OCI-LY1 (cell line): ENCODE results near the gene YIPF1.

Experiments
- H2AFZ ChIP-seq: fragments of 200-600 bp; sonication (generic), shearing (Covaris generic); 2 replicates; pipeline ENCODE4 v1.6.0; 2014; ENCODE audit warnings: antibody characterized with exemption, mild to moderate bottlenecking, low read length
- H3F3A ChIP-seq: fragments of 200-600 bp; sonication (generic), shearing (Covaris generic); 2 replicates; pipeline ENCODE4 v1.6.0; 2014; ENCODE audit warnings: mild to moderate bottlenecking, antibody characterized with exemption, low read length, moderate library complexity; ENCODE audit not compliant: insufficient read depth
- H3K27ac ChIP-seq: fragments of 200-600 bp; sonication (generic); 2 replicates; pipeline ENCODE4 v1.5.1; 2014; ENCODE audit warnings: low read length, mixed run types, mild to moderate bottlenecking, low read depth; ENCODE audit not compliant: poor library complexity, severe bottlenecking
- H3K27me3 ChIP-seq: fragments of 200-600 bp; sonication (generic); 2 replicates; pipeline ENCODE4 v1.6.0; 2014; ENCODE audit warnings: antibody characterized with exemption, mild to moderate bottlenecking, low read length, moderate library complexity; ENCODE audit not compliant: insufficient read depth
- H3K36me3 ChIP-seq: fragments of 200-600 bp; sonication (generic); 2 replicates; pipeline ENCODE4 v1.6.1; 2014; ENCODE audit warnings: mild to moderate bottlenecking, antibody characterized with exemption, low read length, moderate library complexity, mixed read lengths; ENCODE audit not compliant: insufficient read depth
- H3K4me1 ChIP-seq: fragments of 200-600 bp; sonication (generic); 2 replicates; pipeline ENCODE4 v1.5.1; 2014; ENCODE audit warnings: mild to moderate bottlenecking, low read length, moderate library complexity; ENCODE audit not compliant: insufficient read depth, severe bottlenecking
- H3K4me2 ChIP-seq: fragments of 200-600 bp; sonication (generic), shearing (Covaris generic); 2 replicates; pipeline ENCODE4 v1.6.1; 2014; ENCODE audit warnings: low read length
- H3K4me3 ChIP-seq: fragments of 200-600 bp; sonication (generic); 2 replicates; pipeline ENCODE4 v1.5.1; 2014; ENCODE audit warnings: low read length, low read depth, mild to moderate bottlenecking, mixed read lengths; ENCODE audit not compliant: poor library complexity, severe bottlenecking
- H3K79me2 ChIP-seq: fragments of 200-600 bp; shearing (Covaris generic); 2 replicates; pipeline ENCODE4 v1.6.1; 2016; ENCODE audit warnings: mixed run types, low read length, mixed read lengths; ENCODE audit not compliant: insufficient read depth
- H3K9ac ChIP-seq: fragments of 200-600 bp; sonication (generic), shearing (Covaris generic); 2 replicates; pipeline ENCODE4 v1.6.1; 2014; ENCODE audit warnings: mild to moderate bottlenecking, low read length, mixed read lengths
- H3K9me2 ChIP-seq: fragments of 200-600 bp; sonication (generic), shearing (Covaris generic); 2 replicates; pipeline ENCODE4 v1.6.1; 2014; ENCODE audit warnings: low read depth, mild to moderate bottlenecking, low read length, mixed read lengths
- H3K9me3 ChIP-seq: fragments of 200-600 bp; shearing (Covaris generic); 2 replicates; pipeline ENCODE4 v1.6.1; 2014; ENCODE audit warnings: low read length, mixed read lengths
- H4K20me1 ChIP-seq: fragments of 200-600 bp; sonication (generic), shearing (Covaris generic); 2 replicates; pipeline ENCODE4 v1.6.0; 2016; ENCODE audit warnings: mild to moderate bottlenecking, low read length; ENCODE audit not compliant: insufficient read depth
- EZH2 ChIP-seq: fragments of 200-600 bp; sonication (generic), shearing (Covaris generic); IDR thresholded peaks from 2 replicates; pipeline ENCODE4 v1.8.0; 2017; ENCODE audit warnings: borderline replicate concordance, mixed run types, mild to moderate bottlenecking, antibody characterized with exemption, low read length, moderate library complexity, mixed read lengths
- TF ChIP-seq, protein P1 (sequence below): fragments of 200-600 bp; sonication (generic), shearing (Covaris generic); IDR thresholded peaks from 2 replicates; pipeline ENCODE4 v1.5.1; 2017; ENCODE audit warnings: mild to moderate bottlenecking, antibody characterized with exemption, low read length, moderate library complexity, mixed read lengths

The YIPF1 gene

DNA sequence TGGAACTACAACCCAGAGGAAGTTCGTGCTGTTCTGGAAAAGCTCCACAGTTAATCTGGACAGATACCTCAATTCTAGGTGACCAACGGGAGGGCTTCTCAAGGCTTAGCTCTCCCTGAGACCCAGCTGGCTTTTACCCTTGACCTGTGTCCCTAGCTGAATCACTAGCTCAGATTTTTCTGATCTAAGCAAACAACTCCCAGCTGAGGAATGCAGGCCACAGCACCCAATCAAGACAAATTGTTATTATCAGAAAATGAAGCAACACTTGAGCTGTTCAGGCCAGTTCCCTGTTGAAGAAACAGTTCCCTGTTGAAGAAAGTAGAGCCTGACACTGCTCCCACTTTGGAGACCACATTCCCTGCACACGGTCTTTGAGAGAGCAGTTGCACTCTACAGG is 20.3 kb upstream of the YIPF1 start:
- Histone ChIP-seq H2AFZ (no peak overlapping the region), H3K4me3 (no peak overlapping the region), H4K20me1 (no peaks in the 10 kb centered on the region), H3K9me2 (no peaks in the 10 kb centered on the region), H3K36me3 (no peaks in the 10 kb centered on the region), H3K27ac (no peak overlapping the region), H3K9me3 (no peaks in the 10 kb centered on the region), H3K9ac (no peak overlapping the region), H3K27me3 (no peaks in the 10 kb centered on the region), H3F3A (no peaks in the 10 kb centered on the region), H3K4me1 (no peaks in the 10 kb centered on the region), H3K79me2 (no peaks in the 10 kb centered on the region), H3K4me2 (no peak overlapping the region)
- TF ChIP-seq, protein P1, sequence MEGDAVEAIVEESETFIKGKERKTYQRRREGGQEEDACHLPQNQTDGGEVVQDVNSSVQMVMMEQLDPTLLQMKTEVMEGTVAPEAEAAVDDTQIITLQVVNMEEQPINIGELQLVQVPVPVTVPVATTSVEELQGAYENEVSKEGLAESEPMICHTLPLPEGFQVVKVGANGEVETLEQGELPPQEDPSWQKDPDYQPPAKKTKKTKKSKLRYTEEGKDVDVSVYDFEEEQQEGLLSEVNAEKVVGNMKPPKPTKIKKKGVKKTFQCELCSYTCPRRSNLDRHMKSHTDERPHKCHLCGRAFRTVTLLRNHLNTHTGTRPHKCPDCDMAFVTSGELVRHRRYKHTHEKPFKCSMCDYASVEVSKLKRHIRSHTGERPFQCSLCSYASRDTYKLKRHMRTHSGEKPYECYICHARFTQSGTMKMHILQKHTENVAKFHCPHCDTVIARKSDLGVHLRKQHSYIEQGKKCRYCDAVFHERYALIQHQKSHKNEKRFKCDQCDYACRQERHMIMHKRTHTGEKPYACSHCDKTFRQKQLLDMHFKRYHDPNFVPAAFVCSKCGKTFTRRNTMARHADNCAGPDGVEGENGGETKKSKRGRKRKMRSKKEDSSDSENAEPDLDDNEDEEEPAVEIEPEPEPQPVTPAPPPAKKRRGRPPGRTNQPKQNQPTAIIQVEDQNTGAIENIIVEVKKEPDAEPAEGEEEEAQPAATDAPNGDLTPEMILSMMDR, result no peak

DNA sequence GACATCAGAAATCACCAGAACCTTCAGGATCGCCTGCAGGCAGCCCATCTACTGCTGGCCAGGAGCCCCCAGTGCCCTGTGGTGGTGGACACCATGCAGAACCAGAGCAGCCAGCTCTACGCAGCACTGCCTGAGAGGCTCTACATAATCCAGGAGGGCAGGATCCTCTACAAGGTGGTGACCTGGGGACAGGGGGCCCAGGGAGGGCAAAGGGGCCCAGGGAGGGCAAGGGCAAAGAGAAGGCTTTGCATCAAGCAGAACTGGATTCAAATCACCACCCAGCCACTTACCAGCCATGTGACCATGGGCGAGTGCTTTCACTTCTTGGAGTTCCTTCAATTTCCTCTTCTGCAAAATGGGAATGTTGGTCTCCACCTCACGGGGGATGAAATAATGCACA is 16.5 kb upstream of the YIPF1 start:
- H3K79me2 ChIP-seq, result no peaks in the 10 kb centered on the region
- H3K4me2 ChIP-seq, result no peak overlapping the region
- H3K27ac ChIP-seq, result no peak overlapping the region
- H3K9me3 ChIP-seq, result no peaks in the 10 kb centered on the region
- H3K36me3 ChIP-seq, result no peaks in the 10 kb centered on the region
- H3F3A ChIP-seq, result no peaks in the 10 kb centered on the region
- no peak overlapping the region for H2AFZ ChIP-seq
- no peaks in the 10 kb centered on the region for H4K20me1 ChIP-seq
- TF ChIP-seq, protein P1, result no peak
- TF ChIP-seq EZH2, result no peak
- no peak overlapping the region for H3K4me3 ChIP-seq
- H3K4me1 ChIP-seq, result no peaks in the 10 kb centered on the region
- H3K9me2 ChIP-seq, result no peaks in the 10 kb centered on the region
- no peak overlapping the region for H3K9ac ChIP-seq
- no peaks in the 10 kb centered on the region for H3K27me3 ChIP-seq

DNA sequence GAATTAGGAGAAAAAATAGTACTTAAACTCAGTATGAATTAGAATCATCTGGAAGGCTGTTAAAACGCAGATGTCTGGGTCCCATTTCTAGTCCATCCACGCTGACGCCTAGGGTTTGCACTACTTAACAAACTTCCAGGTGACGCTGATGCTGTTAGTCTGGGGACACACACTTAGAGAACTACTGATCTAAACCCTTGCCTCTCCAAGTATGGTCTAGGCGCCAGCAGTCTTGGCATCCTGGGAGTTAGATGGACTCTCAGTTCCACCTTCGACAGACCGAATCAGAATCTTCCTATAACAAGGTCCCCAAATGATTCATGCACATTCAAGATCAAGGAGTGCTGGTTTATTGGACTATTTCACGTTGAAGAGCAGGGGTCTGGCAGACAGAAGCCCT is 15.9 kb upstream of the YIPF1 start:
- Histone ChIP-seq H3K27ac (no peak overlapping the region), H3K79me2 (no peaks in the 10 kb centered on the region), H3K4me3 (no peak overlapping the region), H3F3A (no peaks in the 10 kb centered on the region), H3K9me2 (no peaks in the 10 kb centered on the region), H3K4me2 (no peak overlapping the region), H4K20me1 (no peaks in the 10 kb centered on the region), H3K9me3 (no peaks in the 10 kb centered on the region), H3K27me3 (no peaks in the 10 kb centered on the region), H3K4me1 (no peaks in the 10 kb centered on the region), H3K9ac (no peak overlapping the region), H2AFZ (no peak overlapping the region), H3K36me3 (no peaks in the 10 kb centered on the region)
- TF ChIP-seq, protein P1, result no peak
- no peak for TF ChIP-seq EZH2
